ENCODE results near the gene FHIT. TPM values are rescaled to one million over a fixed set of nuclear protein-coding genes. Genes with fewer than 3 reads are reported as not detected.

FHIT gene
- total RNA-seq, 1 donor from 2014 or later, result 23.8 TPM

DNA sequence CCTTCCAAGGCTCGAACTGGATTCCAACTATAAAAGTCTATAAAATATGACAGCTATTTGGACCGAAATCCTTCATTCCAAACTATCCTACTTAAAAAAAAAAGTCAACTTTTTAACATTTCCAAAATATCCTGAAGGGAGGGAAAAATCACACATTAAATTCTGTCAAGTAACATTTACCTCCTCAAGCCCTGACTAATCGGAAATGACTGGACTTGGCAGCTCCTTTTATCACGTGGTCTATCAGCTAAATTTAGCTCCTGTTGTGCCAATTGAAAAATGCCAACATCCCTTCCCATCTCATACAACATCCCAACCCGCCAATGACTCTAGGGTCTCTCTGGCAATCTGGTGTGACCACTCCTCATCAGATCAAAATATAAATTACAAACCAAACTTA, 297.9 kb downstream of the FHIT start:
- Mint-ChIP-seq H3K36me3 (ENCODE audit: low read depth) (no peaks in the 10 kb centered on the region), H3K4me3 (no peak overlapping the region), H3K9me3 (peaks cover 10% of the 10 kb centered on the region), H3K27me3 (no peaks in the 10 kb centered on the region), H3K4me1 (no peaks in the 10 kb centered on the region), H3K27ac (no peak overlapping the region)
- DNase-seq, result no peak
- intact Hi-C loops (cut with micrococcal nuclease), result no loop called here

DNA sequence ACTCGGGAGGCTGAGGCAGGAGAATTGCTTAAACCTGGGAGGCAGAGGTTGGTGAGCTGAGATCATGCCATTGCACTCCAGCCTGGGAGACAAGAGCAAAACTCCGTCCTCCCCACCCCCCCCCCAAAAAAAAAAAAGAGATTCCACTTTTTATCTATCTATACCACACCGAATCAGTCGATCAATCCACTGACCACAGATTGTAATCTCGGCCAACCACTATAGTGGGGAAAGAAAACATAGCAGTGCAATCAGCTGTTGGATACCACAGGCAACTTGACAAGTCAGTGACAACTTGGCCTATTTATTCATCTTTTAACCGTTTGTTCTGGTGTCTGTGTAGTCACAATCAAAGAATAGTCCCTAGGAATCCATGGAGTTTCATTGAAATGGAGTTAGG, 299.2 kb downstream of the FHIT start:
- H3K27ac Mint-ChIP-seq, result no peak overlapping the region
- no peak overlapping the region for H3K4me3 Mint-ChIP-seq
- H3K4me1 Mint-ChIP-seq, result no peaks in the 10 kb centered on the region
- H3K27me3 Mint-ChIP-seq, result no peaks in the 10 kb centered on the region
- intact Hi-C loops (cut with micrococcal nuclease), result no loop called here
- H3K9me3 Mint-ChIP-seq, result peaks cover 10% of the 10 kb centered on the region
- DNase-seq, result no peak
- no peaks in the 10 kb centered on the region for H3K36me3 Mint-ChIP-seq (ENCODE audit: low read depth)

DNA sequence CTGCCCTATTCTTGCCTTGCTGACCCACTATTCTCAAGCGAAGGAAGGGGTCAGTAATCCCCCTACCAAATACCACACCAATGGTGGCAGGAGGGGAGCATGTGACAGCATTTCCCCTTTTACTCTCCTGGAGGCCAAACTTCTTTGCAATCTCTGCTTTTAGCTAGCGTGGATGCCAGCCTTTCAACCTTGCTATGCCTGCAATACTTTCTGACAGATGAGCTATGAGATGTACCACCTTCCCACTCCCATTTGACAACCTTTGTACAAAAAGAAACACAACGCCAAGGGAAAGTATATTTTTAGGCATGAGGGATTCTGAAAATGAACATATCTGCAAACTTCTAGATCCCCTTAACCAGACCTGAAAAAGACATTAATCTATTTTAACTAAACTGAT, 302.1 kb downstream of the FHIT start:
- Mint-ChIP-seq H3K9me3 (no peaks in the 10 kb centered on the region), H3K4me1 (no peaks in the 10 kb centered on the region), H3K27me3 (no peaks in the 10 kb centered on the region), H3K4me3 (no peak overlapping the region), H3K27ac (no peak overlapping the region), H3K36me3 (ENCODE audit: low read depth) (no peaks in the 10 kb centered on the region)
- no peak for DNase-seq
- intact Hi-C loops (cut with micrococcal nuclease), result no loop called here

DNA sequence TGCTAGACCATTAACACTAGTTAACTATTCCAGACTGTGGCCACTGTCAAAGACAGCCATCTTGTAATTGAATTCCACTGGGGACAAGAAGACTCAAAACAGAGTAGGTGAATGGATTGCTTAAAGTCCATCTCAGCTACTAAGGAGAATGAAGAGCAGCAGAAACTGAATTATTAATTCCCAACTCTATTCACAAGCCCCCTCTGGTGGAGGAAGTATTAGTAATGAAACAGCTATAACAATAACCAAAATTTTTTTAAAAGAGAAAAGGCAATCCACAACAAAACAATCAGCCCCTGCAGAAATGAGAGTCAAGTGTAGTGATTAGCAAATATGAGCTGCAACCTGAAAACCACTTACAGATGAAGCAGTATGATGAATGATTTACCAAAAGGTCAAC, 302.8 kb downstream of the FHIT start:
- no peaks in the 10 kb centered on the region for H3K4me1 Mint-ChIP-seq
- no peak for DNase-seq
- intact Hi-C loops (cut with micrococcal nuclease), result no loop called here
- H3K27ac Mint-ChIP-seq, result no peak overlapping the region
- no peaks in the 10 kb centered on the region for H3K9me3 Mint-ChIP-seq
- H3K27me3 Mint-ChIP-seq, result no peaks in the 10 kb centered on the region
- no peaks in the 10 kb centered on the region for H3K36me3 Mint-ChIP-seq (ENCODE audit: low read depth)
- no peak overlapping the region for H3K4me3 Mint-ChIP-seq

DNA sequence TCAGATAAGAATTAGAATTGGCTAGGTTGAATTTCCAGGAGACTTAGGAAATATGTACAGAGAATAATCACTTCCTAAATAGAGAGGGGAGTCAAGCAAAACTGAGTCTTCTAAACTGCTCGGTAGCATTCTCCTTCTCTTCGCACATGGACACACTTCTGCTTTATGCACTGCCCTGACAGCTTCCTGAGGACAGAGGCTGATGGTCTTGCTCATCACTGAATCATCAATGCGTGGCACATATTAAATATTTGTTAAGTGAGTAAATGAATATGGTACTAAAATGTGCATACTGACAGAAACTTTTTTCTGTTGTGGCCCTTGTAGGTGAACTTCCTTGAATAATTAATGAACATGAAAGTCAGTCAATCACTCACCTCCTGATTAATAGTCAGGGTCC, 315.5 kb downstream of the FHIT start:
- H3K4me3 Mint-ChIP-seq, result no peak overlapping the region
- H3K27me3 Mint-ChIP-seq, result no peaks in the 10 kb centered on the region
- no peak overlapping the region for H3K27ac Mint-ChIP-seq
- peaks cover 4% of the 10 kb centered on the region for H3K4me1 Mint-ChIP-seq
- intact Hi-C loops (cut with micrococcal nuclease), result no loop called here
- H3K36me3 Mint-ChIP-seq (ENCODE audit: low read depth), result no peaks in the 10 kb centered on the region
- peaks cover 8% of the 10 kb centered on the region for H3K9me3 Mint-ChIP-seq
- no peak for DNase-seq

DNA sequence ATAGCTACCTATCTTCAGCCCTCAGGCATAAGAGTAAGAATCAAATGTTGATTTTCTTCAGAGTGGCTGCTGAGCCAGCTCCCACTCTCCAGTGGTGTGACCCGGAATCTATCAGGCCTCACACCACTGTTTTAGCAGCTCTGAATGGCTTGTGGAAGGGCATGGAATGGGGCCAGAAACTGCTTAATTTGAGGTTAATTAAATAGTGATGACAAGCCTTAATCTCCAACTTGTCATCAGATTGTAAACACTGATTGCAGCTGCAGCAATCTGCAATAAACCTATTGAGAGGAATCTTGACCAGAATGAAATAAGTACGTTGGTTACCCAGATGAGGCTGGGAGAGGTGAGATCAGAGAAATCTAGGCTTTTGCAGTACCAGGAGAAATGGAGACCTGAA, 317.4 kb downstream of the FHIT start:
- Mint-ChIP-seq H3K4me1 (peaks cover 4% of the 10 kb centered on the region), H3K4me3 (no peak overlapping the region), H3K27me3 (no peaks in the 10 kb centered on the region), H3K27ac (no peak overlapping the region), H3K9me3 (peaks cover 8% of the 10 kb centered on the region), H3K36me3 (ENCODE audit: low read depth) (no peaks in the 10 kb centered on the region)
- DNase-seq, result no peak
- intact Hi-C loops (cut with micrococcal nuclease), result no loop called here

DNA sequence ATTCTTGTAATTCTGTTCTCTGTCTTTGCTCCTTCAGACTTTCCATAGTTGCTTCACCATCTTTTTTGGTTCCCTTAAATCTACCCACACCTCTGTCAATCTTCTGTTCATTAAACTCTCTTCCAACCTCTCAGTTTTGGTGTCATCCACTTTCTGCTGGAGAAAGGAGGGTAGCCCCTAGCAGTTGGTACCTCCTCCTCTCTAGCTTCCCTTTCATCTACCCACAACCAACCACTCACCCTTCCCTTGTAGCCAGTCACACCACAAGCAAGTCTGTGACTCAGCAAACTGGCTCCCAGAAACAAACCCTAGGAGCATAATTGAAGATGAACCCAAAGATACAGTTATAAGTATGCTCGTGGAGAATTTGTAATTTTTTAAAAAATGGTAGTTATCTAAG, 318.6 kb downstream of the FHIT start:
- DNase-seq, result no peak
- no peak overlapping the region for H3K27ac Mint-ChIP-seq
- H3K4me3 Mint-ChIP-seq, result no peak overlapping the region
- intact Hi-C loops (cut with micrococcal nuclease), result no loop called here
- no peaks in the 10 kb centered on the region for H3K27me3 Mint-ChIP-seq
- H3K36me3 Mint-ChIP-seq (ENCODE audit: low read depth), result no peaks in the 10 kb centered on the region
- H3K4me1 Mint-ChIP-seq, result peaks cover 4% of the 10 kb centered on the region
- H3K9me3 Mint-ChIP-seq, result peaks cover 11% of the 10 kb centered on the region

DNA sequence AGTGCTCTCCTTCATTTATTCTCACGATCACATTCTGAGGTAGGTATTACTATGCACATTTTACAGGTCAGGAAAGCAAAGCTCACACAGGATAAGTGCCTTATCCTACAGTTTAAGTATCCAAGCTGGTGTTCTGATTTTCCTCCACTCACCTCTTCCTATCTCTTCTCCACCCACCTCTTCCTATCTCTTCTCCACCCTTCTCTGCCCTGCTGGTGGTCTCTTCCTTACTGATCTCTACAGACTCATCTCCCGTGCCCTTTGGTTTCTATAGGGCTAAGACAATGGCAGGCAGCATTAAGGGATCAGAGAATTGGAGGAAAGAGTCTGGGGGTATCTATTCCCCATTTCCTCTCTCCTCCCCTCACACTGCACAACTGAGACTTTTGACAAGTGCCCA, 319.1 kb downstream of the FHIT start:
- intact Hi-C loops (cut with micrococcal nuclease), result no loop called here
- H3K9me3 Mint-ChIP-seq, result peaks cover 11% of the 10 kb centered on the region
- no peak for DNase-seq
- H3K4me3 Mint-ChIP-seq, result no peak overlapping the region
- peaks cover 4% of the 10 kb centered on the region for H3K4me1 Mint-ChIP-seq
- H3K27ac Mint-ChIP-seq, result no peak overlapping the region
- no peaks in the 10 kb centered on the region for H3K27me3 Mint-ChIP-seq
- H3K36me3 Mint-ChIP-seq (ENCODE audit: low read depth), result no peaks in the 10 kb centered on the region

DNA sequence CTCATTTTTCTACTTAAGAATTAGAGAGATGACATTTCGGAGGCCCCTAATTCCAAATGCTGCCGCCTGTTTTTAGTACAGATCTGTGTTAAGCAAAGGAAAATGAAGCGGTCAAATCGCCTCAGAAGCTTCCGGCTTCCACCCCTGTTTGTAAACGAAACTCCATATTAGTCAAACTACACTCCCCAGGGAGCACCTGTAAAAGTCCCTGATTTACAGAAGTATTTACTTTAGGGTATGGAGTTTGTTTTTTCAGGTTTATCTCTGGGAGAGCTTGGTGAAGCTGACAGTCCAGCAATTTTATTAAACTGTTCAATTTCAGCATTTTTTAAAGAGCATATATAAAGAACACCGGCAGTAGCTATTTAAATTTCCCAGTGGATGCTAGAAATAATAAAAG, 319.8 kb downstream of the FHIT start:
- intact Hi-C loops (cut with micrococcal nuclease), result no loop called here
- DNase-seq, result no peak
- Mint-ChIP-seq H3K4me3 (no peak overlapping the region), H3K9me3 (peaks cover 11% of the 10 kb centered on the region), H3K36me3 (ENCODE audit: low read depth) (no peaks in the 10 kb centered on the region), H3K4me1 (peaks cover 4% of the 10 kb centered on the region), H3K27ac (no peak overlapping the region), H3K27me3 (no peaks in the 10 kb centered on the region)

DNA sequence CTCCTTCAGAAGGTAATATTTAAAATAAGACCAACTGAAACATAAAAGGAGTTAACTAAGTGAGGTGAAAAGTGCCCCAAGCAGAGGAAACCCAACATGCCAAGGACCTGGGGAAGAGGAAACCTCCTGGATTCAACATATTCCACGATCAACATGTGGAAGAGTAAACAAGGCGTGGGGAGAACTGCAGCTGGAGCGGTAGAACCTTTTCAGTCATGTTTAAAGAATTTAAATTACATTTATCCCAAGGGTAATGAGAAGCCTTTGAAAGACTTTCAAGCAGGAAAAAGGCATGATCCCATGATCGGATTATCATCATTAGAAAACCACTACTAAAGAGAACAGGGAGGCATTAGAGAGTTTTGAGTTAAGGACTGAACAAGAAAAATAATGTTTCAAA, 330.7 kb downstream of the FHIT start:
- H3K27ac Mint-ChIP-seq, result no peak overlapping the region
- no peaks in the 10 kb centered on the region for H3K27me3 Mint-ChIP-seq
- no peaks in the 10 kb centered on the region for H3K9me3 Mint-ChIP-seq
- intact Hi-C loops (cut with micrococcal nuclease), result no loop called here
- no peak overlapping the region for H3K4me3 Mint-ChIP-seq
- no peak for DNase-seq
- H3K36me3 Mint-ChIP-seq (ENCODE audit: low read depth), result no peaks in the 10 kb centered on the region
- no peaks in the 10 kb centered on the region for H3K4me1 Mint-ChIP-seq

DNA sequence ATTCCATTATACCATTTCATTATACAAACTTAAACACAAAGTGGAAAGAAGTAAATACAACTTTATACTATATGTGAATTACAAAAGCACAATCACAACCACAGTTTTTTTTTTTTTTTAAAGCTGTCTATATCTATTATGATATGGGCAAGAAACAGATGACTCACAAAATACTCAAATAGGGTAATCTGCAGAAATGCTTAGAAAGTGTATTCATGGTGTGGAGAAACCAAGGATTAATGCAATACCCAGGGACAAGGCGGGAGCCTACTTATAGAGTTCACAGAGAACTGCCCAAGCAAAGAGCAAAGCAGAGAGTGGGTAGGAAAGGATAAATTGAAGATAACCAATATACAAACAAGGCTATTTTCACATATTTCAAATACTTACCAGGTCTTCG, 332.0 kb downstream of the FHIT start:
- no peaks in the 10 kb centered on the region for H3K36me3 Mint-ChIP-seq (ENCODE audit: low read depth)
- no peak overlapping the region for H3K27ac Mint-ChIP-seq
- no peaks in the 10 kb centered on the region for H3K4me1 Mint-ChIP-seq
- H3K27me3 Mint-ChIP-seq, result no peaks in the 10 kb centered on the region
- no peak for DNase-seq
- H3K9me3 Mint-ChIP-seq, result no peaks in the 10 kb centered on the region
- no peak overlapping the region for H3K4me3 Mint-ChIP-seq
- intact Hi-C loops (cut with micrococcal nuclease), result no loop called here

DNA sequence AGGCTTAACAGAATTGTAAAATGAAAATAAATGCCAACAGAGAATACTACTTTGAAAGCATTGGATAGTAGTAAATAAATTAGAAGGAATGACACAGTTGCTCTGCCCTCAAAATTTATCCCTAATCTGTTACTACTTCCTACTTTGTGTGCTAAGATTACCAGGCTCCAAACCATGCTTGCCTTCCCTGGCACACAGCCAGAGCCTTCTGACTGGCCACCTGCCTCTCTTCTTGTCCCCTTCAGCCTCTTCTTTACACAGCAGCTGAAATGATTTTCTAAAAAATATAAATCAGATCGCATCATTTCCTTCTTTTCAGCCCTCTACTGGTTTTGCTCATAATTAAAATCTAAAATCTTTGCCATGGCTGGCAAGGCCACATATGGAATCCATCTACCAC, 334.1 kb downstream of the FHIT start:
- Mint-ChIP-seq H3K4me1 (no peaks in the 10 kb centered on the region), H3K4me3 (no peak overlapping the region), H3K36me3 (ENCODE audit: low read depth) (no peaks in the 10 kb centered on the region), H3K27me3 (no peaks in the 10 kb centered on the region), H3K9me3 (no peaks in the 10 kb centered on the region), H3K27ac (no peak overlapping the region)
- intact Hi-C loops (cut with micrococcal nuclease), result no loop called here
- DNase-seq, result no peak

DNA sequence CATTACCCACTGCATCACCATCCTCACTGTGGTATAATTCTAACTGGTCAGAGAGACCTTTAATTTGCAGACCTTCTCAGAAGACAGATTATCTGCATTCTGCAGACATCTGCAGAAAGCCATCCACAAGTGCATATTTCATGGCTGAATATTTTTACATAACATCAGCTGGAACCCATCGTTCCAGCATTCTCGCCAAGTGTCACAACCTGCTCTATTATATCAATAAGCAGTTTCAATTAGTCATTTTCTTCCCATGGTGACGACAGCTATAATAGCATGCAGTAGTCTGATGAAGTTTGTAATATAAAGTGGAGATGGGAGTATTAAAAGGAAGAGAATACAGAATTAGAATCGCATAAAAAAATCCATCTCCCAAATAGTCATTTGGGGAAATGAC, 334.7 kb downstream of the FHIT start:
- DNase-seq, result no peak
- H3K27me3 Mint-ChIP-seq, result no peaks in the 10 kb centered on the region
- H3K36me3 Mint-ChIP-seq (ENCODE audit: low read depth), result no peaks in the 10 kb centered on the region
- no peak overlapping the region for H3K4me3 Mint-ChIP-seq
- intact Hi-C loops (cut with micrococcal nuclease), result no loop called here
- no peak overlapping the region for H3K27ac Mint-ChIP-seq
- no peaks in the 10 kb centered on the region for H3K4me1 Mint-ChIP-seq
- H3K9me3 Mint-ChIP-seq, result peaks cover under 1% of the 10 kb centered on the region

DNA sequence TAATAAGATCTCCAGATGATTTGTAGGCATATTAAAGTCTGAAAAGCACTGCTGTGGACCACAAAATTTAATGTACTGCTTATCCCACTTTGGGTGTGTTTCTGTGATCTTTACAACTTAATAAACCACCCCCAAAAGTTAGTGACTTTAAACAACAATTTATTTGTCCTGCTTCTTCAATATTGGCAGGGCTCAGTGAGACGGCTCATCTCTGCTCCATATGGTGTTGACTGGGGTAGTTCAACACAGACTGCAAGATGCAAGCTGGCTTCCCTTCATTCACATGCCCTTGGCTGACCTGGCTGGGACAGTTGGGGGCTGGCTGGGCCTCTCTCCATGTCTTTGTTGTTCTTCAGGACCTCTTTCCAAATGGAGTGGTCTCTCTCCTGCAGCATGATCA, 337.8 kb downstream of the FHIT start:
- H3K36me3 Mint-ChIP-seq (ENCODE audit: low read depth), result no peaks in the 10 kb centered on the region
- H3K4me3 Mint-ChIP-seq, result no peak overlapping the region
- H3K4me1 Mint-ChIP-seq, result no peaks in the 10 kb centered on the region
- intact Hi-C loops (cut with micrococcal nuclease), result no loop called here
- no peak overlapping the region for H3K27ac Mint-ChIP-seq
- DNase-seq, result no peak
- H3K27me3 Mint-ChIP-seq, result no peaks in the 10 kb centered on the region
- H3K9me3 Mint-ChIP-seq, result peaks cover 4% of the 10 kb centered on the region

DNA sequence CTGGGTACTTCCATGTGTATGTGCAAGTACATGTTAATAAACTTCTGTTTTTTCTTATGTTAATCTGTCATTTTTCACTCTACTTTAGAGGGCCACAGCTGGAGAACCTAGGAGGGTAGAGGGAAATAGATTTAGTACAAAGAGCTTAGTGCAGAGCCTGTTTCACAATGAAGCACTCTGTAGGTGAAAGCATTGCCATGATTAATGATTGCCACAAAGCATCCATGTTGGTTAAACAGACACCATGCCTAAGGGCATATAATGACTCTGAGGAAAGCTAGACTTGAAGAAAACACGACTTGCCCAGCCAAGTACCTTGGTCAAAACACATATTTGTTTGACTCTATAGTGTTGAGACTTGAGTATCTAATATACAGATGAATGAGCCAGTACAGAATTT, 338.4 kb downstream of the FHIT start:
- no peak overlapping the region for H3K27ac Mint-ChIP-seq
- intact Hi-C loops (cut with micrococcal nuclease), result no loop called here
- DNase-seq, result no peak
- peaks cover 4% of the 10 kb centered on the region for H3K9me3 Mint-ChIP-seq
- H3K4me3 Mint-ChIP-seq, result no peak overlapping the region
- H3K36me3 Mint-ChIP-seq (ENCODE audit: low read depth), result no peaks in the 10 kb centered on the region
- no peaks in the 10 kb centered on the region for H3K4me1 Mint-ChIP-seq
- H3K27me3 Mint-ChIP-seq, result no peaks in the 10 kb centered on the region

DNA sequence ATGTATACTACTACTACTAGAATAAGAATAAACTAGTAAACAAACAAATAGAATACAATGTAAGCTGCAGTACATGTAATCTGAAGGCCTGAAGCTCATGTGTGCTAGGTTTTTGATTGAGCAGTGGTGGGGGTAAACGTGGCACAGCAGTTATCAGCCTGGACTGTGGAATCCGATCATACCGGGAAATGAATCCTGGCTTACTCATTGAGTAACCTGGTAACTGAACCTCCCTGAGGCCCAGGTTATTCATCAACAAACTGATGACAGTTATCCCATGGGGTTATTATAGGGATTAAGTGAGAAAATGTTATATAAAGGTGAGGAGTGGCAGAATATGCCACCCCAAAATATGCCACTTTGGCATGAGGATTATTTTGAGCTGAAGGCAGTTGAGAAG, 339.1 kb downstream of the FHIT start:
- no peaks in the 10 kb centered on the region for H3K27me3 Mint-ChIP-seq
- DNase-seq, result no peak
- no peaks in the 10 kb centered on the region for H3K4me1 Mint-ChIP-seq
- H3K9me3 Mint-ChIP-seq, result peaks cover 4% of the 10 kb centered on the region
- H3K27ac Mint-ChIP-seq, result no peak overlapping the region
- intact Hi-C loops (cut with micrococcal nuclease), result no loop called here
- no peaks in the 10 kb centered on the region for H3K36me3 Mint-ChIP-seq (ENCODE audit: low read depth)
- H3K4me3 Mint-ChIP-seq, result no peak overlapping the region
